Measurements from ENCODE around the gene ITGAL.

Gene ITGAL

DNA sequence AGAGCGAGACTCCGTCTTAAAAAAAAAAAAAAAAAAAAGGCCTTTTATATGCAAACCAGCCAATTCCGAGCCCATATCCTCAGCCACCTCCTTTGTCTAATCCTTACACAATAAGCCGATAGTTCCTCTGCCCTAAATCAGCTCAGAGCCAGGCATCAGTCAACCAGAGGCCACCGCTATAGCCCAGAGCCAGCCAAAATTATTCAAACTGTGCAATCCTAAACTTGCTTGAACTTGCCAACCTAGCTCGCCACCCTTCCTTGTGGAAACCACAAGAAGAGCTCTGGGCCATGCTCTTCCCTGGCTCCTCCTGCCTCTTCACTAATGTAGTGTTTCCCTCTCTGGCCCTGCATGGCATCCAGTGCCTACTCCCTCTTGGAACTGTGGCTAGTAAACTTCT lies 17.7 kb downstream of the ITGAL start:
- Histone ChIP-seq H3K36me3 (replicated peaks; ENCODE audit: low read depth, low read length) (peaks cover 5% of the 10 kb centered on the region), H3K27ac (ENCODE audit: low read length) (no peak overlapping the region), H4K20me1 (ENCODE audit: insufficient read depth, low read length) (no peaks in the 10 kb centered on the region), H3K27me3 (ENCODE audit: low read depth, low read length) (no peaks in the 10 kb centered on the region), H3K9ac (ENCODE audit: low read length) (no peak overlapping the region), H3K79me2 (ENCODE audit: low read length) (no peaks in the 10 kb centered on the region), H3K9me3 (ENCODE audit: insufficient read depth, low read length) (no peaks in the 10 kb centered on the region), H3K4me1 (ENCODE audit: low read length) (peaks cover 4% of the 10 kb centered on the region), H2AFZ (ENCODE audit: low read depth, low read length) (no peak overlapping the region), H3K4me3 (ENCODE audit: low read length) (no peak overlapping the region), H3K4me2 (ENCODE audit: low read length) (no peak overlapping the region)
- TF ChIP-seq CTCF (IDR thresholded peaks at IDR 0.05; ENCODE audit: low read depth, low read length) (no peak), EZH2phosphoT487 (IDR thresholded peaks at IDR 0.05; ENCODE audit: low read depth) (no peak)

DNA sequence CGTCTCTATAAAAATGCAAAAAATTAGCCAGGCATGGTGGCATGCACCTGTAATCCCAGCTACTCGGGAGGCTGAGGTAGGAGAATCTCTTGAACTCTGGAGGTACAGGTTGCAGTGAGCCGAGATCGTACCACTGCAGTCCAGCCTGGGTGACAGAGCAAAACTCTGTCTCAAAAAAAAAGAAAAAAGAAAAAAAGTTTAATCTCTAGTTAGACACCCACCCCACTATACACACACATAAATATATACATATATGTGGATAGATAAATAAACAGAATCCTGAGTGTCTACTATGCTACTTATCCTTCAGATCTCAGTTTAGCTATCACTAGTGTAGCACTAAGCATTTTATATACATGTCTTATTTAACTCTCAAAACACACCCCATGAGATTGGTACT lies 18.7 kb downstream of the ITGAL start:
- Histone ChIP-seq H3K27ac (ENCODE audit: low read length) (no peak overlapping the region), H3K27me3 (ENCODE audit: low read depth, low read length) (no peaks in the 10 kb centered on the region), H4K20me1 (ENCODE audit: insufficient read depth, low read length) (no peaks in the 10 kb centered on the region), H2AFZ (ENCODE audit: low read depth, low read length) (no peak overlapping the region), H3K9ac (ENCODE audit: low read length) (no peak overlapping the region), H3K36me3 (replicated peaks; ENCODE audit: low read depth, low read length) (peaks cover 5% of the 10 kb centered on the region), H3K4me3 (ENCODE audit: low read length) (no peak overlapping the region), H3K9me3 (ENCODE audit: insufficient read depth, low read length) (no peaks in the 10 kb centered on the region), H3K4me2 (ENCODE audit: low read length) (no peak overlapping the region), H3K4me1 (ENCODE audit: low read length) (peaks cover 4% of the 10 kb centered on the region), H3K79me2 (ENCODE audit: low read length) (no peaks in the 10 kb centered on the region)
- TF ChIP-seq EZH2phosphoT487 (IDR thresholded peaks at IDR 0.05; ENCODE audit: low read depth), result no peak
- no peak for TF ChIP-seq CTCF (IDR thresholded peaks at IDR 0.05; ENCODE audit: low read depth, low read length)

GRCh38 chr16:30491744-30492308 lies 19.3 kb downstream of the ITGAL start:
- Histone ChIP-seq H3K79me2 (ENCODE audit: low read length) (no peaks in the 10 kb centered on the region), H3K27ac (ENCODE audit: low read length) (no peak overlapping the region), H3K9me3 (ENCODE audit: insufficient read depth, low read length) (no peaks in the 10 kb centered on the region), H3K4me3 (ENCODE audit: low read length) (no peak overlapping the region), H3K36me3 (replicated peaks; ENCODE audit: low read depth, low read length) (peaks cover 5% of the 10 kb centered on the region), H3K4me2 (ENCODE audit: low read length) (no peak overlapping the region), H3K27me3 (ENCODE audit: low read depth, low read length) (no peaks in the 10 kb centered on the region), H3K4me1 (ENCODE audit: low read length) (peaks cover 4% of the 10 kb centered on the region), H3K9ac (ENCODE audit: low read length) (no peak overlapping the region), H4K20me1 (ENCODE audit: insufficient read depth, low read length) (no peaks in the 10 kb centered on the region), H2AFZ (ENCODE audit: low read depth, low read length) (no peak overlapping the region)
- TF ChIP-seq EZH2phosphoT487 (IDR thresholded peaks at IDR 0.05; ENCODE audit: low read depth), result no peak
- no peak for TF ChIP-seq CTCF (IDR thresholded peaks at IDR 0.05; ENCODE audit: low read depth, low read length)

DNA sequence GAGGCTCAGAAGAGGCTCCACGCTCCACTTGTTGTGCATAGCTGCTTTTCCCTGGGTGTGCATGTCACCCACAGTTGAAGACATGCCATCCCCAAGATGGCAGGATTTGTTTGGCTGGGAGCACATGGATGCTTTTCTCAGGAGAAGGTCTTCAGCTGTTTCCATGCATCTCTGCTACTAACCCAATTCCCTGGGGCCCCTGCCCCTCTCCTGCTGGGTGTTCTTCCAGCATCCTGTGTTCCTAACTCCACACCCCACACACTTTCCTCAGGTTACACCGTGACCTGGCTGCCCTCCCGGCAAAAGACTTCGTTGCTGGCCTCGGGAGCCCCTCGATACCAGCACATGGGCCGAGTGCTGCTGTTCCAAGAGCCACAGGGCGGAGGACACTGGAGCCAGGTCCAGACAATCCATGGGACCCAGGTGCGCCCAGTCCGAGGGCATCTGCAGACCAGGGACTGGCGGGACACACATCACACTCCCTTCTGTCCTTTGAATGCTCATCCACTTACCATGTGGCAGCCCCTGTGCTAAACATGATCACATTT lies 21.5 kb downstream of the ITGAL start:
- Histone ChIP-seq H3K79me2 (ENCODE audit: low read length) (no peaks in the 10 kb centered on the region), H2AFZ (ENCODE audit: low read depth, low read length) (no peak overlapping the region), H4K20me1 (ENCODE audit: insufficient read depth, low read length) (no peaks in the 10 kb centered on the region), H3K9ac (ENCODE audit: low read length) (no peak overlapping the region), H3K4me1 (ENCODE audit: low read length) (no peaks in the 10 kb centered on the region), H3K27me3 (ENCODE audit: low read depth, low read length) (no peaks in the 10 kb centered on the region), H3K27ac (ENCODE audit: low read length) (no peak overlapping the region), H3K36me3 (replicated peaks; ENCODE audit: low read depth, low read length) (peaks cover 1% of the 10 kb centered on the region), H3K9me3 (ENCODE audit: insufficient read depth, low read length) (no peaks in the 10 kb centered on the region), H3K4me2 (ENCODE audit: low read length) (no peak overlapping the region), H3K4me3 (ENCODE audit: low read length) (no peak overlapping the region)
- TF ChIP-seq EZH2phosphoT487 (IDR thresholded peaks at IDR 0.05; ENCODE audit: low read depth) (no peak), CTCF (IDR thresholded peaks at IDR 0.05; ENCODE audit: low read depth, low read length) (no peak)

Measured in OCI-LY3 (cell line).